Ovary (tissue), 3 donors: ENCODE measurements around the gene DNAH9.

Experiments
- CTCF ChIP-seq, 3 donors: fragments of 450-650 bp in 2 of 3; fragments of 200-600 bp in 1 of 3; IDR thresholded peaks; one replicate each; pipeline versions ENCODE4 v1.5.1 to v1.8.0; 2016 to 2022; ENCODE audit warnings: antibody characterized with exemption in 3 of 3, mild to moderate bottlenecking in 1 of 3
- EP300 ChIP-seq: sonication (generic); formaldehyde crosslinking; IDR thresholded peaks from one replicate; pipeline ENCODE4 v1.6.1; 2017; ENCODE audit warnings: antibody characterized with exemption
- POLR2A ChIP-seq: fragments of 450-650 bp; IDR thresholded peaks from one replicate; pipeline ENCODE4 v1.6.1; 2017; ENCODE audit warnings: antibody characterized with exemption, mild to moderate bottlenecking, moderate library complexity
- donor health status: DM: no; HTN: no; CAD: no.

GRCh38 chr17:11855306-11855705, 257.0 kb downstream of the DNAH9 start:
- TF ChIP-seq CTCF (IDR thresholded peaks at IDR 0.05) = no peak
- no peak for TF ChIP-seq POLR2A
- no peak for TF ChIP-seq EP300
